GM12878 (cell line): ENCODE measurements around the gene CASTOR1. TPM values are rescaled to one million over a fixed set of nuclear protein-coding genes. Genes with fewer than 3 reads are reported as not detected.

Experiments used
- ATAC-seq: fragments of 200-7000 bp; cut with Tn5 transposase; 3 replicates; pipeline ENCODE4 v1.9.1; 2020; ENCODE audit warnings: mild to moderate bottlenecking, moderate library complexity
- BruUV-seq: library from RNA; stranded (reverse); fragments of 400-500 nt; replicated peaks from 2 replicates; lab custom pipeline; 2021; lab: Mats Ljungman, UMichigan
- CTCF ChIA-PET: fragments of 300-600 bp; sonication (Branson Sonifier 250); formaldehyde crosslinking; extraction: SDS; loops from one replicate; lab custom pipeline; 2021; ENCODE audit warnings: inconsistent platforms; lab: Yijun Ruan, JAX
- POLR2A ChIA-PET: fragments of 350-600 bp; formaldehyde crosslinking; extraction: SDS; loops from one replicate; lab custom pipeline; 2021; ENCODE audit warnings: inconsistent platforms; lab: Charles Lee
- RAD21 ChIA-PET: fragments of 300-600 bp; sonication (Branson Sonifier 250); formaldehyde crosslinking; loops from one replicate; lab custom pipeline; 2023; ENCODE audit warnings: antibody characterized with exemption; ENCODE audit not compliant: unreplicated experiment; lab: Charles Lee
- SMC1A ChIA-PET: fragments of 300-600 bp; sonication (Branson Sonifier 250); formaldehyde crosslinking; loops from one replicate; lab custom pipeline; 2023; ENCODE audit not compliant: unreplicated experiment, uncharacterized antibody; lab: Charles Lee
- DNase-seq: peaks from one replicate; pipeline ENCODE4 v3.0.0-alpha.2; 2011; ENCODE audit warnings: low read depth, low spot score
- FAIRE-seq: peaks from 3 replicates; lab custom pipeline; 2011; peaks lifted over from hg19 to GRCh38; lab: Jason Lieb, UNC
- H2AFZ ChIP-seq: 2 replicates; pipeline ENCODE4 v1.6.0; 2011; ENCODE audit warnings: low read depth, low read length, control low read depth; ENCODE audit not compliant: control insufficient read depth
- H3K27ac ChIP-seq: 2 replicates; pipeline ENCODE4 v1.5.1; 2011; ENCODE audit warnings: control low read depth; ENCODE audit not compliant: control insufficient read depth, insufficient read depth
- H3K27me3 ChIP-seq, 2 experiments: replicated peaks in 1 of 2; 2 replicates each; pipeline versions ENCODE4 v1.6.0 to v1.6.1; 2011; ENCODE audit warnings: low read length in 1 of 2; ENCODE audit not compliant: control insufficient read depth in 2 of 2, insufficient read depth in 2 of 2
- H3K36me3 ChIP-seq, 2 experiments: 2 replicates each; pipeline ENCODE4 v1.5.1; 2011; ENCODE audit warnings: low read length in 1 of 2; ENCODE audit not compliant: control insufficient read depth in 2 of 2, insufficient read depth in 2 of 2
- H3K4me1 ChIP-seq: 2 replicates; pipeline ENCODE4 v1.6.1; 2011; ENCODE audit warnings: mild to moderate bottlenecking, low read length, moderate library complexity, mixed read lengths; ENCODE audit not compliant: control insufficient read depth, insufficient read depth
- H3K4me2 ChIP-seq: 2 replicates; pipeline ENCODE4 v1.6.0; 2011; ENCODE audit warnings: control low read depth; ENCODE audit not compliant: control insufficient read depth, insufficient read depth
- H3K4me3 ChIP-seq: fragments of 200-600 bp; sonication (generic); 2 replicates; pipeline ENCODE4 v1.5.1; 2016
- H3K79me2 ChIP-seq: 2 replicates; pipeline ENCODE4 v1.6.0; 2011; ENCODE audit warnings: low read length; ENCODE audit not compliant: control insufficient read depth, insufficient read depth
- H3K9ac ChIP-seq: 2 replicates; pipeline ENCODE4 v1.8.0; 2011; ENCODE audit warnings: low read length, control low read depth, mixed read lengths; ENCODE audit not compliant: control insufficient read depth, insufficient read depth
- H3K9me3 ChIP-seq: replicated peaks from 3 replicates; pipeline ENCODE4 v1.5.1; 2011; ENCODE audit warnings: mild to moderate bottlenecking, low read length; ENCODE audit not compliant: control insufficient read depth, insufficient read depth
- H4K20me1 ChIP-seq: 2 replicates; pipeline ENCODE4 v1.6.0; 2011; ENCODE audit not compliant: control insufficient read depth, insufficient read depth
- BCL11A ChIP-seq: IDR thresholded peaks from 2 replicates; pipeline ENCODE4 v1.6.1; 2011; ENCODE audit warnings: low read depth, low read length
- CHD2 ChIP-seq: IDR thresholded peaks from 2 replicates; pipeline ENCODE4 v1.6.1; 2011; ENCODE audit warnings: low read depth, low read length, improper control_type of control experiment, borderline replicate concordance
- E4F1 ChIP-seq: fragments of 450-650 bp; IDR thresholded peaks from 2 replicates; pipeline ENCODE4 v1.6.1; 2018; ENCODE audit warnings: borderline replicate concordance, mild to moderate bottlenecking; ENCODE audit not compliant: partially characterized antibody
- GATAD2B ChIP-seq: fragments of 450-650 bp; conservative IDR thresholded peaks from 2 replicates; pipeline ENCODE4 v1.6.1; 2017; ENCODE audit warnings: low read depth, mild to moderate bottlenecking, moderate library complexity
- HDAC6 ChIP-seq: fragments of 200-600 bp; sonication (generic); IDR thresholded peaks from one replicate; pipeline ENCODE4 v1.8.0; 2017; ENCODE audit warnings: antibody characterized with exemption; ENCODE audit not compliant: unreplicated experiment
- MEF2A ChIP-seq: IDR thresholded peaks from 2 replicates; pipeline ENCODE4 v1.6.1; 2011; ENCODE audit warnings: low read depth, mild to moderate bottlenecking, low read length, moderate library complexity; ENCODE audit not compliant: insufficient read depth
- NBN ChIP-seq: fragments of 450-650 bp; IDR thresholded peaks from 2 replicates; pipeline ENCODE4 v1.6.1; 2016
- RUNX3 ChIP-seq: IDR thresholded peaks from 2 replicates; pipeline ENCODE4 v1.6.1; 2012; ENCODE audit warnings: low read length, inconsistent platforms
- SP1 ChIP-seq: IDR thresholded peaks from one replicate; pipeline ENCODE4 v1.6.1; 2011; ENCODE audit warnings: low read depth, low read length
- ZBTB33 ChIP-seq: fragments of 450-650 bp; IDR thresholded peaks from 2 replicates; pipeline ENCODE4 v1.6.1; 2017; ENCODE audit warnings: mild to moderate bottlenecking
- ZNF24 ChIP-seq: fragments of 450-650 bp; IDR thresholded peaks from 2 replicates; pipeline ENCODE4 v1.6.1; 2017; ENCODE audit warnings: antibody characterized with exemption, mild to moderate bottlenecking
- WGBS: methylation state at CpG from one replicate; pipeline ENCODE4 v1.1.6; 2016; ENCODE audit warnings: low lambda C conversion rate; ENCODE audit not compliant: insufficient replicate concordance, insufficient coverage; ENCODE audit errors: missing lambda C conversion rate; 5-methylcytosine and 5-hydroxymethylcytosine counted together
- in situ Hi-C: fragments of 300-500 bp; cut with MboI; formaldehyde crosslinking; loops from 9 replicates; pipeline ENCODE4 v1.14.3; 2018; ENCODE audit warnings: mixed read lengths
- intact Hi-C: fragments of 100-400 bp; cut with micrococcal nuclease; formaldehyde crosslinking; loops from one replicate; pipeline ENCODE4 v1.14.2; 2022; ENCODE audit not compliant: unreplicated experiment
- polyA plus RNA-seq, 11 experiments: library from polyadenylated mRNA; depleted of rRNA in 4 of 11; unstranded in 6 of 11; stranded (reverse) in 5 of 11; fragments of >200 nt; fragmentation: Nextera tagmentation in 4 of 11; fragmentation: Illumina TruSeq in 1 of 11; extraction: Ambion mirVana in 4 of 11; extraction: Trizol in 1 of 11; gene quantifications; 1 replicate in 1 of 11; 2 replicates in 10 of 11; pipeline versions ENCODE4 v1.2.1 to v1.2.3, GENCODE V29; 2011 to 2016; ENCODE audit warnings: inconsistent platforms in 2 of 11, missing spikeins in 2 of 11, low read depth in 1 of 11
- total RNA-seq, 4 experiments: library from RNA; depleted of rRNA in 3 of 4; stranded (reverse); fragments of >200 nt in 3 of 4; fragmentation: Illumina TruSeq in 1 of 4; extraction: Trizol in 1 of 4; gene quantifications; 2 replicates each; pipeline versions ENCODE4 v1.2.1 to v1.2.3, GENCODE V29; 2013 to 2021
- TF ChIP-seq, protein P1 (sequence below): IDR thresholded peaks from 2 replicates; pipeline ENCODE4 v1.6.1; 2012; ENCODE audit warnings: low read depth, low read length, improper control_type of control experiment

The CASTOR1 gene
- total and polyA plus RNA-seq, 10 of the 15 experiments (the other 5 are each of a cell fraction or from before 2014, with no cell fraction given) = 0.31 to 9.1 (median 3.3) TPM

DNA sequence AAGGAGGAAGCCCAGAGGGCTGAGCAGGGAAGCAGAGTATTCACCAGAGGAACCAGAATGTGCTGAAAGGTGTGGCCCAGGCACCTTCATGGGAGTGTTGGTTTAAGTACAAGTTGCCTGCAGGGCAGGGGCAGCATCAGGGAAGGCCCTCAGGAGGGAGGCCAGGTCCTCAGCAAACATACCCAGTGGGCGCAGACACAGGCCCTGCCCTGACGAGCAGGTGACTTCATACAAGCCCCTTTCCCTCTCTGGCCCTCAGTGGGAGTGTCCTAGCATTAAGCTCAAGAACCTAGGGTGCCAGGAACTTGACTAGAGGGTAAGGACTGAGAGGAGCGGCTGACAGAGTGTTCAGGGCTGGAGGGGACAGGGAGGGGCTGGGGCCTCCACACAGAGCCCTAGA lies 7.5 kb upstream of the CASTOR1 start:
- FAIRE-seq (no peak), ATAC-seq (no peak), DNase-seq (no peak)
- RAD21 ChIA-PET = no interaction called here
- Histone ChIP-seq H2AFZ (no peak overlapping the region), H3K9ac (no peak overlapping the region), H4K20me1 (no peaks in the 10 kb centered on the region), H3K9me3 (no peaks in the 10 kb centered on the region), H3K4me2 (no peak overlapping the region), H3K79me2 (no peaks in the 10 kb centered on the region), H3K4me3 (no peak overlapping the region), H3K27me3 (no peaks in the 10 kb centered on the region), H3K27ac (no peak overlapping the region), H3K36me3 (peaks cover 15 to 47% of the 10 kb centered on the region in 2 experiments; a peak in 3 of 4 replicates), H3K4me1 (peaks cover under 1% of the 10 kb centered on the region; the same call in 1 of the 2 replicates)
- no TSS peak for BruUV-seq
- POLR2A ChIA-PET = no interaction called here
- in situ Hi-C loops (no loop called here), intact Hi-C loops (no loop called here)
- SMC1A ChIA-PET = interaction anchor here (0.5 to 0.9 kb wide), 2 partner anchors 9 to 92 kb away, joined by 3 read pairs; no protein-coding TSS in a partner anchor
- CTCF ChIA-PET = interaction anchor here (1.4 kb wide), 1 partner anchor 9 kb away, joined by 7 read pairs; no protein-coding TSS in a partner anchor
- WGBS = 84% methylated on average over 3 of the region's 3 CpGs
- TF ChIP-seq ZNF24 (no peak), GATAD2B (no peak), RUNX3 (no peak), CHD2 (no peak), E4F1 (no peak), NBN (no peak), ZBTB33 (no peak), SP1 (no peak), HDAC6 (no peak), MEF2A (no peak), BCL11A (no peak)
- TF ChIP-seq, protein P1, sequence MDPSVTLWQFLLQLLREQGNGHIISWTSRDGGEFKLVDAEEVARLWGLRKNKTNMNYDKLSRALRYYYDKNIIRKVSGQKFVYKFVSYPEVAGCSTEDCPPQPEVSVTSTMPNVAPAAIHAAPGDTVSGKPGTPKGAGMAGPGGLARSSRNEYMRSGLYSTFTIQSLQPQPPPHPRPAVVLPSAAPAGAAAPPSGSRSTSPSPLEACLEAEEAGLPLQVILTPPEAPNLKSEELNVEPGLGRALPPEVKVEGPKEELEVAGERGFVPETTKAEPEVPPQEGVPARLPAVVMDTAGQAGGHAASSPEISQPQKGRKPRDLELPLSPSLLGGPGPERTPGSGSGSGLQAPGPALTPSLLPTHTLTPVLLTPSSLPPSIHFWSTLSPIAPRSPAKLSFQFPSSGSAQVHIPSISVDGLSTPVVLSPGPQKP = no peak
